ENCODE measurements around the gene SLC35G1. TPM values are rescaled to one million over a fixed set of nuclear protein-coding genes. Genes with fewer than 3 reads are reported as not detected.

SLC35G1 gene
- total and polyA plus RNA-seq, 9 donors: 2.7 to 11.1 (median 7.1) TPM

- WGBS, 3 donors: 53 to 75% (median 65%) methylated on average over 1 of the region's 1 CpG
- no peaks in the 10 kb centered on the region for H3K9me3 ChIP-seq
- no peak overlapping the region for H3K27ac ChIP-seq
- DNase-seq: no peak
- no peak overlapping the region for H3K4me3 ChIP-seq
- no peaks in the 10 kb centered on the region for H3K27me3 ChIP-seq
- no peaks in the 10 kb centered on the region for H3K4me1 ChIP-seq (ENCODE audit: insufficient read depth)
- no peak for TF ChIP-seq POLR2A (IDR thresholded peaks at IDR 0.05)
- no peak for TF ChIP-seq EP300 (IDR thresholded peaks at IDR 0.05)
- no peak for TF ChIP-seq CTCF (IDR thresholded peaks at IDR 0.05)
- no peaks in the 10 kb centered on the region for H3K36me3 ChIP-seq
- intact Hi-C loops (cut with DNase I): no loop called here
These were observed 26.3 kb upstream of the SLC35G1 start for GRCh38 chr10:93867525-93867924.

GRCh38 chr10:93871671-93872204 lies 22.0 kb upstream of the SLC35G1 start:
- TF ChIP-seq EP300 (IDR thresholded peaks at IDR 0.05) (no peak), POLR2A (IDR thresholded peaks at IDR 0.05) (no peak), CTCF (IDR thresholded peaks at IDR 0.05) (no peak)
- H3K36me3 ChIP-seq: no peaks in the 10 kb centered on the region
- intact Hi-C loops (cut with DNase I): no loop called here
- H3K9me3 ChIP-seq: no peaks in the 10 kb centered on the region
- H3K4me3 ChIP-seq: no peak overlapping the region
- no peaks in the 10 kb centered on the region for H3K4me1 ChIP-seq (ENCODE audit: insufficient read depth)
- no peaks in the 10 kb centered on the region for H3K27me3 ChIP-seq
- 77 to 92% (median 81%) methylated on average over 2 of the region's 2 CpGs for WGBS, 3 donors
- no peak overlapping the region for H3K27ac ChIP-seq
- DNase-seq: no peak

GRCh38 chr10:93872375-93873158 lies 21.2 kb upstream of the SLC35G1 start:
- no peak for TF ChIP-seq CTCF (IDR thresholded peaks at IDR 0.05)
- no peak for TF ChIP-seq EP300 (IDR thresholded peaks at IDR 0.05)
- no peak for TF ChIP-seq POLR2A (IDR thresholded peaks at IDR 0.05)
- Histone ChIP-seq H3K36me3 (no peaks in the 10 kb centered on the region), H3K4me1 (ENCODE audit: insufficient read depth) (no peaks in the 10 kb centered on the region), H3K27me3 (no peaks in the 10 kb centered on the region), H3K9me3 (no peaks in the 10 kb centered on the region), H3K27ac (no peak overlapping the region), H3K4me3 (no peak overlapping the region)
- WGBS, 3 donors: 69 to 89% (median 77%) methylated on average over 2 of the region's 2 CpGs
- intact Hi-C loops (cut with DNase I): no loop called here
- DNase-seq: no peak

- H3K4me3 ChIP-seq: no peak overlapping the region
- TF ChIP-seq POLR2A (IDR thresholded peaks at IDR 0.05) (no peak), EP300 (IDR thresholded peaks at IDR 0.05) (no peak), CTCF (IDR thresholded peaks at IDR 0.05) (no peak)
- no peak for DNase-seq
- no peaks in the 10 kb centered on the region for H3K4me1 ChIP-seq (ENCODE audit: insufficient read depth)
- 59 to 64% (median 63%) methylated on average over 6 of the region's 6 CpGs for WGBS, 3 donors
- no peaks in the 10 kb centered on the region for H3K27me3 ChIP-seq
- H3K9me3 ChIP-seq: no peaks in the 10 kb centered on the region
- H3K27ac ChIP-seq: no peak overlapping the region
- no peaks in the 10 kb centered on the region for H3K36me3 ChIP-seq
- intact Hi-C loops (cut with DNase I): no loop called here
These were observed 20.2 kb upstream of the SLC35G1 start for GRCh38 chr10:93873420-93874115.
